B cell (primary cell): ENCODE measurements around the gene FFAR3. TPM values are rescaled to one million over a fixed set of nuclear protein-coding genes. Genes with fewer than 3 reads are reported as not detected.

Experiments used
- ATAC-seq: fragments of 200-7000 bp; cut with Tn5 transposase; one replicate; pipeline ENCODE4 v1.10.0; 2021; ENCODE audit warnings: low read depth, mild to moderate bottlenecking, moderate number of reproducible peaks, moderate library complexity
- CTCF ChIA-PET: fragments of 350-600 bp; sonication (Branson Sonifier 250); formaldehyde crosslinking; loops from one replicate; lab custom pipeline; 2021; ENCODE audit warnings: antibody characterized with exemption, inconsistent platforms; lab: Charles Lee
- POLR2A ChIA-PET: fragments of 350-600 bp; sonication (Branson Sonifier 250); formaldehyde crosslinking; loops from one replicate; lab custom pipeline; 2021; ENCODE audit warnings: antibody characterized with exemption; lab: Charles Lee
- DNase-seq: peaks from one replicate; pipeline ENCODE4 v3.0.0; 2013
- H2AFZ ChIP-seq: 2 replicates; pipeline ENCODE4 v1.6.1; 2012; ENCODE audit warnings: mild to moderate bottlenecking, low read depth, low read length; ENCODE audit not compliant: insufficient read depth, poor library complexity, severe bottlenecking
- H3K27ac ChIP-seq, 2 donors: 1 replicate in 1 of 2; 2 replicates in 1 of 2; pipeline ENCODE4 v1.5.1; 2012 to 2013; ENCODE audit warnings: low read length in 2 of 2, mild to moderate bottlenecking in 2 of 2, moderate library complexity in 1 of 2
- H3K27me3 ChIP-seq, 4 experiments: fragments of 200-600 bp in 1 of 4; sonication (generic) in 1 of 4; replicated peaks in 1 of 4; 1 replicate in 2 of 4; 2 replicates in 2 of 4; pipeline versions ENCODE4 v1.6.1 to v1.7.0; 2013 to 2016; ENCODE audit warnings: low read length in 3 of 4, mild to moderate bottlenecking in 2 of 4, mixed read lengths in 1 of 4, moderate library complexity in 1 of 4; ENCODE audit not compliant: insufficient read depth in 4 of 4, control insufficient read depth in 3 of 4; ENCODE audit errors: control extremely low read depth in 1 of 4
- H3K36me3 ChIP-seq, 2 experiments: replicated peaks in 1 of 2; 1 replicate in 1 of 2; 2 replicates in 1 of 2; pipeline versions ENCODE4 v1.6.1 to v1.7.1; 2013; ENCODE audit warnings: low read length in 1 of 2; ENCODE audit not compliant: insufficient read depth in 2 of 2, control insufficient read depth in 1 of 2; ENCODE audit errors: control extremely low read depth in 1 of 2, extremely low read depth in 1 of 2
- H3K4me1 ChIP-seq, 2 donors: fragments of 200-600 bp in 1 of 2; sonication (generic) in 1 of 2; 1 replicate in 1 of 2; 2 replicates in 1 of 2; pipeline versions ENCODE4 v1.5.1 to v1.6.1; 2013 to 2017; ENCODE audit warnings: low read length in 2 of 2; ENCODE audit not compliant: control insufficient read depth in 2 of 2, insufficient read depth in 2 of 2
- H3K4me2 ChIP-seq: replicated peaks from 2 replicates; pipeline ENCODE3; 2012; ENCODE audit warnings: mild to moderate bottlenecking, low read depth, low read length; ENCODE audit not compliant: poor library complexity, severe bottlenecking
- H3K4me3 ChIP-seq, 5 experiments: fragments of 200-600 bp in 1 of 5; sonication (generic) in 1 of 5; 1 replicate in 3 of 5; 2 replicates in 2 of 5; pipeline versions ENCODE4 v1.5.1 to v1.7.0; 2011 to 2016; ENCODE audit warnings: low read length in 4 of 5, mild to moderate bottlenecking in 4 of 5, low read depth in 2 of 5, control low read depth in 1 of 5, moderate library complexity in 1 of 5; ENCODE audit not compliant: insufficient read depth in 1 of 5; ENCODE audit errors: control extremely low read depth in 1 of 5, extremely low read depth in 1 of 5
- H3K79me2 ChIP-seq: fragments of 200-600 bp; sonication (generic); one replicate; pipeline ENCODE4 v1.6.0; 2016; ENCODE audit warnings: low read length; ENCODE audit not compliant: control insufficient read depth, insufficient read depth
- H3K9ac ChIP-seq: fragments of 200-600 bp; sonication (generic); 2 replicates; pipeline ENCODE4 v1.6.1; 2017; ENCODE audit warnings: mild to moderate bottlenecking, low read length, moderate library complexity
- H3K9me3 ChIP-seq, 3 donors: one replicate each; pipeline versions ENCODE4 v1.6.1 to v1.7.1; 2013; ENCODE audit warnings: low read length in 2 of 3; ENCODE audit not compliant: control insufficient read depth in 2 of 3, insufficient read depth in 1 of 3; ENCODE audit errors: control extremely low read depth in 1 of 3
- H4K20me1 ChIP-seq: 2 replicates; pipeline ENCODE4 v1.6.0; 2012; ENCODE audit warnings: mild to moderate bottlenecking, low read length; ENCODE audit not compliant: insufficient read depth, control insufficient read depth, poor library complexity, severe bottlenecking
- H3K27ac Mint-ChIP-seq: one replicate; pipeline ENCODE4 v1.8.0; 2021; ENCODE audit warnings: mixed read lengths
- H3K27me3 Mint-ChIP-seq: one replicate; pipeline ENCODE4 v1.8.0; 2021; ENCODE audit warnings: mixed read lengths
- H3K4me1 Mint-ChIP-seq: one replicate; pipeline ENCODE4 v1.8.0; 2021; ENCODE audit warnings: mixed read lengths
- H3K4me3 Mint-ChIP-seq: one replicate; pipeline ENCODE4 v1.8.0; 2021; ENCODE audit warnings: mixed read lengths
- H3K9me3 Mint-ChIP-seq: one replicate; pipeline ENCODE4 v1.8.0; 2022; ENCODE audit warnings: mixed read lengths; ENCODE audit not compliant: insufficient read depth
- EZH2 ChIP-seq: IDR thresholded peaks from 2 replicates; pipeline ENCODE4 v1.6.1; 2012; ENCODE audit warnings: borderline replicate concordance, low read depth, mild to moderate bottlenecking, moderate library complexity, low read length; ENCODE audit not compliant: insufficient read depth, poor library complexity, severe bottlenecking
- WGBS: methylation state at CpG from one replicate; pipeline ENCODE4 v1.1.5; 2013; ENCODE audit warnings: missing lambda C conversion rate; ENCODE audit not compliant: insufficient coverage; 5-methylcytosine and 5-hydroxymethylcytosine counted together
- intact Hi-C: fragments of 100-400 bp; cut with micrococcal nuclease; formaldehyde crosslinking; loops from one replicate; pipeline ENCODE4 v1.10.0; 2022
- polyA plus RNA-seq: library from polyadenylated mRNA; depleted of rRNA; stranded (reverse); fragments of >200 nt; gene quantifications from 2 replicates; pipeline ENCODE4 v1.2.3, GENCODE V29; 2012
- total RNA-seq, 2 donors: library from RNA; stranded (reverse); fragments of 120-200 nt in 1 of 2; gene quantifications; 1 replicate in 1 of 2; 2 replicates in 1 of 2; pipeline versions ENCODE4 v1.2.3 to v1.2.4, GENCODE V29; 2013 to 2022
- TF ChIP-seq, protein P1 (sequence below): fragments of 200-600 bp; IDR thresholded peaks from one replicate; pipeline ENCODE4 v1.8.0; 2022; ENCODE audit warnings: antibody characterized with exemption, mild to moderate bottlenecking

Gene FFAR3
- total and polyA plus RNA-seq, 2 donors (not counting 1 experiment from before 2014, with no cell fraction given), result 0.63 TPM; not detected in 1

DNA sequence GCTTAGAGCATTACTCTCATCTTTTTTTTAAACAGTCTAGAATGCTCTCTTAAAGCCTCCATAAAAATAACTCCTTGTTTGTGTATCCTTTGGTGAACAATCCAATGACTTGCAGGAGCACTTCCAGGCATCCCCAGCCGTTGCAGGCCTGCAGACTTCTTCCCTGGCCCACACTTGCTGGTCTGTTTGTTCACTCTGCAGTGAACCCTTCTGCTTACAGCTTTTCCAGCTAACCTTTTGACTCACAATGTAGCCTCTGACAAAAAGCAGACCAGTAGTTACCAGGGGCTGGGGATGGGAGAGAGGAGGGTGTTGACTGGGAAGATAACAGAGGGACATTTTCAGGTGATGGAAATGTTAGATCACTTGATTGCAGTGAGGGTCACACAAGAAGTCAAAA lies 21.7 kb downstream of the FFAR3 start:
- Histone ChIP-seq H3K36me3 (no peaks in the 10 kb centered on the region), H3K4me2 (no peak overlapping the region), H3K27me3 (peaks cover 0 to 2% (median 0%) of the 10 kb centered on the region in 4 experiments), H3K79me2 (no peaks in the 10 kb centered on the region), H3K4me1 (peaks cover 13 to 14% of the 10 kb centered on the region in 2 donors), H3K9ac (no peak overlapping the region), H3K4me3 (no peak overlapping the region), H3K27ac (no peak overlapping the region), H4K20me1 (no peaks in the 10 kb centered on the region), H2AFZ (no peak overlapping the region), H3K9me3 (peaks cover 0 to 11% (median 1%) of the 10 kb centered on the region in 3 donors)
- DNase-seq, result no peak
- H3K4me1 Mint-ChIP-seq, result peaks cover 18% of the 10 kb centered on the region
- ChIA-PET POLR2A (no interaction called here), CTCF (no interaction called here)
- H3K9me3 Mint-ChIP-seq, result no peaks in the 10 kb centered on the region
- intact Hi-C loops, result no loop called here
- ATAC-seq, result no peak
- TF ChIP-seq, protein P1, sequence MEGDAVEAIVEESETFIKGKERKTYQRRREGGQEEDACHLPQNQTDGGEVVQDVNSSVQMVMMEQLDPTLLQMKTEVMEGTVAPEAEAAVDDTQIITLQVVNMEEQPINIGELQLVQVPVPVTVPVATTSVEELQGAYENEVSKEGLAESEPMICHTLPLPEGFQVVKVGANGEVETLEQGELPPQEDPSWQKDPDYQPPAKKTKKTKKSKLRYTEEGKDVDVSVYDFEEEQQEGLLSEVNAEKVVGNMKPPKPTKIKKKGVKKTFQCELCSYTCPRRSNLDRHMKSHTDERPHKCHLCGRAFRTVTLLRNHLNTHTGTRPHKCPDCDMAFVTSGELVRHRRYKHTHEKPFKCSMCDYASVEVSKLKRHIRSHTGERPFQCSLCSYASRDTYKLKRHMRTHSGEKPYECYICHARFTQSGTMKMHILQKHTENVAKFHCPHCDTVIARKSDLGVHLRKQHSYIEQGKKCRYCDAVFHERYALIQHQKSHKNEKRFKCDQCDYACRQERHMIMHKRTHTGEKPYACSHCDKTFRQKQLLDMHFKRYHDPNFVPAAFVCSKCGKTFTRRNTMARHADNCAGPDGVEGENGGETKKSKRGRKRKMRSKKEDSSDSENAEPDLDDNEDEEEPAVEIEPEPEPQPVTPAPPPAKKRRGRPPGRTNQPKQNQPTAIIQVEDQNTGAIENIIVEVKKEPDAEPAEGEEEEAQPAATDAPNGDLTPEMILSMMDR, result no peak
- no peak for TF ChIP-seq EZH2
- WGBS, result 56% methylated on average over 1 of the region's 1 CpG
- no peak overlapping the region for H3K27ac Mint-ChIP-seq
- no peak overlapping the region for H3K4me3 Mint-ChIP-seq
- peaks cover 13% of the 10 kb centered on the region for H3K27me3 Mint-ChIP-seq

GRCh38 chr19:35380450-35381124 lies 22.3 kb downstream of the FFAR3 start:
- Mint-ChIP-seq H3K27me3 (peaks cover 13% of the 10 kb centered on the region), H3K4me1 (peaks cover 16% of the 10 kb centered on the region), H3K27ac (no peak overlapping the region), H3K9me3 (no peaks in the 10 kb centered on the region), H3K4me3 (no peak overlapping the region)
- peaks cover 4 to 16% (median 4%) of the 10 kb centered on the region in 3 donors for H3K9me3 ChIP-seq
- no peak overlapping the region for H3K4me3 ChIP-seq
- ChIA-PET POLR2A (no interaction called here), CTCF (no interaction called here)
- H3K9ac ChIP-seq, result no peak overlapping the region
- no peak overlapping the region for H2AFZ ChIP-seq
- H4K20me1 ChIP-seq, result no peaks in the 10 kb centered on the region
- no peak for DNase-seq
- H3K36me3 ChIP-seq, result no peaks in the 10 kb centered on the region
- intact Hi-C loops, result no loop called here
- no peak overlapping the region for H3K4me2 ChIP-seq
- peaks cover 0 to 2% (median 0%) of the 10 kb centered on the region in 4 experiments for H3K27me3 ChIP-seq
- peaks cover 11 to 14% of the 10 kb centered on the region in 2 donors for H3K4me1 ChIP-seq
- no peak overlapping the region for H3K27ac ChIP-seq
- ATAC-seq, result no peak
- TF ChIP-seq EZH2, result no peak
- TF ChIP-seq, protein P1, result no peak
- no peaks in the 10 kb centered on the region for H3K79me2 ChIP-seq
- 81% methylated on average over 7 of the region's 9 CpGs for WGBS
